ENCODE data around the gene ATP6V1G1. TPM values are rescaled to one million over a fixed set of nuclear protein-coding genes. Genes with fewer than 3 reads are reported as not detected.
A peak's percentile ranks its signal among the peaks of the same experiment; 100 is the strongest.

ATP6V1G1 gene
- polyA plus RNA-seq, 4 donors = 89.7 to 148 (median 97.6) TPM

- Histone ChIP-seq H3K27ac (ENCODE audit: low read depth in 1 of 3, low read length in 2 of 3) (no peak overlapping the region), H3K9me3 (ENCODE audit: control insufficient read depth in 2 of 2, insufficient read depth in 1 of 2, low read depth in 1 of 2, low read length in 1 of 2) (peaks cover 0 to 3% of the 10 kb centered on the region in 2 donors), H3K4me3 (ENCODE audit: low read depth in 1 of 3, low read length in 3 of 3) (no peak overlapping the region), H3K4me1 (ENCODE audit: control insufficient read depth in 3 of 3, insufficient read depth in 2 of 3, low read depth in 1 of 3, low read length in 2 of 3) (no peaks in the 10 kb centered on the region), H3K36me3 (ENCODE audit: control insufficient read depth in 3 of 3, insufficient read depth in 2 of 3, low read depth in 1 of 3, low read length in 3 of 3) (no peaks in the 10 kb centered on the region), H3K27me3 (ENCODE audit: control insufficient read depth in 3 of 3, insufficient read depth in 3 of 3, low read length in 3 of 3) (no peaks in the 10 kb centered on the region)
- no peak for DNase-seq
- no peak for FAIRE-seq
- WGBS, 3 donors = 71 to 87% (median 80%) methylated on average over 5 of the region's 5 CpGs
Observed at GRCh38 chr9:114583371-114584155, 4.0 kb upstream of the ATP6V1G1 start.

- Histone ChIP-seq H3K27me3 (ENCODE audit: control insufficient read depth in 3 of 3, insufficient read depth in 3 of 3, low read length in 3 of 3) (no peaks in the 10 kb centered on the region), H3K4me3 (ENCODE audit: low read depth in 1 of 3, low read length in 3 of 3) (peak overlapping the region; percentile 78 to 96 (median 89)), H3K4me1 (ENCODE audit: control insufficient read depth in 3 of 3, insufficient read depth in 2 of 3, low read depth in 1 of 3, low read length in 2 of 3) (peaks cover 11 to 29% (median 14%) of the 10 kb centered on the region in 3 donors), H3K36me3 (ENCODE audit: control insufficient read depth in 3 of 3, insufficient read depth in 2 of 3, low read depth in 1 of 3, low read length in 3 of 3) (peaks cover 2 to 8% (median 2%) of the 10 kb centered on the region in 3 donors), H3K27ac (ENCODE audit: low read depth in 1 of 3, low read length in 2 of 3) (peak overlapping the region; percentile 78 to 94 (median 92)), H3K9me3 (ENCODE audit: control insufficient read depth in 2 of 2, insufficient read depth in 1 of 2, low read depth in 1 of 2, low read length in 1 of 2) (no peaks in the 10 kb centered on the region)
- FAIRE-seq (no peak), DNase-seq (peak; percentile 20 to 50)
- 0 to 2% (median 1%) methylated on average over 12 of the region's 12 CpGs for WGBS, 3 donors
Observed at GRCh38 chr9:114588210-114588609, 641 bp downstream of the ATP6V1G1 start.

- peaks cover 5 to 15% (median 6%) of the 10 kb centered on the region in 3 donors for H3K36me3 ChIP-seq (ENCODE audit: control insufficient read depth in 3 of 3, insufficient read depth in 2 of 3, low read depth in 1 of 3, low read length in 3 of 3)
- peak overlapping the region; percentile 78 to 96 (median 89) for H3K4me3 ChIP-seq (ENCODE audit: low read depth in 1 of 3, low read length in 3 of 3)
- no peak for FAIRE-seq
- peak overlapping the region; percentile 27 to 94 (median 92) for H3K27ac ChIP-seq (ENCODE audit: low read depth in 1 of 3, low read length in 2 of 3)
- peaks cover 11 to 29% (median 14%) of the 10 kb centered on the region in 3 donors for H3K4me1 ChIP-seq (ENCODE audit: control insufficient read depth in 3 of 3, insufficient read depth in 2 of 3, low read depth in 1 of 3, low read length in 2 of 3)
- H3K9me3 ChIP-seq (ENCODE audit: control insufficient read depth in 2 of 2, insufficient read depth in 1 of 2, low read depth in 1 of 2, low read length in 1 of 2) = no peaks in the 10 kb centered on the region
- 10 to 14% (median 14%) methylated on average over 11 of the region's 11 CpGs for WGBS, 3 donors
- H3K27me3 ChIP-seq (ENCODE audit: control insufficient read depth in 3 of 3, insufficient read depth in 3 of 3, low read length in 3 of 3) = no peaks in the 10 kb centered on the region
- DNase-seq = peak; percentile 52 to 56
Observed at GRCh38 chr9:114588651-114589526, 1.3 kb downstream of the ATP6V1G1 start.

GRCh38 chr9:114590328-114590727, 2.8 kb downstream of the ATP6V1G1 start:
- WGBS, 3 donors = 79 to 91% (median 86%) methylated on average over 6 of the region's 6 CpGs
- Histone ChIP-seq H3K4me3 (ENCODE audit: low read depth in 1 of 3, low read length in 3 of 3) (no peak overlapping the region), H3K27ac (ENCODE audit: low read depth in 1 of 3, low read length in 2 of 3) (peak overlapping the region in 1 of 3 donors; percentile 94), H3K36me3 (ENCODE audit: control insufficient read depth in 3 of 3, insufficient read depth in 2 of 3, low read depth in 1 of 3, low read length in 3 of 3) (peaks cover 9 to 29% (median 9%) of the 10 kb centered on the region in 3 donors), H3K4me1 (ENCODE audit: control insufficient read depth in 3 of 3, insufficient read depth in 2 of 3, low read depth in 1 of 3, low read length in 2 of 3) (peaks cover 11 to 29% (median 14%) of the 10 kb centered on the region in 3 donors), H3K27me3 (ENCODE audit: control insufficient read depth in 3 of 3, insufficient read depth in 3 of 3, low read length in 3 of 3) (no peaks in the 10 kb centered on the region), H3K9me3 (ENCODE audit: control insufficient read depth in 2 of 2, insufficient read depth in 1 of 2, low read depth in 1 of 2, low read length in 1 of 2) (no peaks in the 10 kb centered on the region)
- DNase-seq (no peak), FAIRE-seq (no peak)

- Histone ChIP-seq H3K36me3 (ENCODE audit: control insufficient read depth in 3 of 3, insufficient read depth in 2 of 3, low read depth in 1 of 3, low read length in 3 of 3) (peaks cover 12 to 35% (median 13%) of the 10 kb centered on the region in 3 donors), H3K27ac (ENCODE audit: low read depth in 1 of 3, low read length in 2 of 3) (peak overlapping the region; percentile 76 to 94 (median 80)), H3K4me1 (ENCODE audit: control insufficient read depth in 3 of 3, insufficient read depth in 2 of 3, low read depth in 1 of 3, low read length in 2 of 3) (peaks cover 11 to 29% (median 14%) of the 10 kb centered on the region in 3 donors), H3K4me3 (ENCODE audit: low read depth in 1 of 3, low read length in 3 of 3) (no peak overlapping the region), H3K27me3 (ENCODE audit: control insufficient read depth in 3 of 3, insufficient read depth in 3 of 3, low read length in 3 of 3) (no peaks in the 10 kb centered on the region), H3K9me3 (ENCODE audit: control insufficient read depth in 2 of 2, insufficient read depth in 1 of 2, low read depth in 1 of 2, low read length in 1 of 2) (no peaks in the 10 kb centered on the region)
- WGBS, 3 donors = 14 to 32% (median 25%) methylated on average over 5 of the region's 5 CpGs
- FAIRE-seq (no peak), DNase-seq (peak; percentile 86 to 90)
Observed at GRCh38 chr9:114591291-114591787, 3.8 kb downstream of the ATP6V1G1 start.

- H3K9me3 ChIP-seq (ENCODE audit: control insufficient read depth in 2 of 2, insufficient read depth in 1 of 2, low read depth in 1 of 2, low read length in 1 of 2) = no peaks in the 10 kb centered on the region
- peaks cover 11 to 29% (median 14%) of the 10 kb centered on the region in 3 donors for H3K4me1 ChIP-seq (ENCODE audit: control insufficient read depth in 3 of 3, insufficient read depth in 2 of 3, low read depth in 1 of 3, low read length in 2 of 3)
- FAIRE-seq = no peak
- peak overlapping the region; percentile 47 to 94 (median 76) for H3K27ac ChIP-seq (ENCODE audit: low read depth in 1 of 3, low read length in 2 of 3)
- no peak overlapping the region for H3K4me3 ChIP-seq (ENCODE audit: low read depth in 1 of 3, low read length in 3 of 3)
- H3K36me3 ChIP-seq (ENCODE audit: control insufficient read depth in 3 of 3, insufficient read depth in 2 of 3, low read depth in 1 of 3, low read length in 3 of 3) = peaks cover 12 to 37% (median 13%) of the 10 kb centered on the region in 3 donors
- 18 to 44% (median 36%) methylated on average over 1 of the region's 1 CpG for WGBS, 3 donors
- no peak for DNase-seq
- H3K27me3 ChIP-seq (ENCODE audit: control insufficient read depth in 3 of 3, insufficient read depth in 3 of 3, low read length in 3 of 3) = no peaks in the 10 kb centered on the region
Observed at GRCh38 chr9:114591849-114592248, 4.3 kb downstream of the ATP6V1G1 start.

GRCh38 chr9:114592356-114592755, 4.8 kb downstream of the ATP6V1G1 start:
- H3K4me1 ChIP-seq (ENCODE audit: control insufficient read depth in 3 of 3, insufficient read depth in 2 of 3, low read depth in 1 of 3, low read length in 2 of 3) = peaks cover 11 to 29% (median 14%) of the 10 kb centered on the region in 3 donors
- WGBS, 3 donors = 44 to 68% (median 58%) methylated on average over 6 of the region's 6 CpGs
- FAIRE-seq = no peak
- H3K27ac ChIP-seq (ENCODE audit: low read depth in 1 of 3, low read length in 2 of 3) = peak overlapping the region in 1 of 3 donors; percentile 94
- H3K9me3 ChIP-seq (ENCODE audit: control insufficient read depth in 2 of 2, insufficient read depth in 1 of 2, low read depth in 1 of 2, low read length in 1 of 2) = no peaks in the 10 kb centered on the region
- no peaks in the 10 kb centered on the region for H3K27me3 ChIP-seq (ENCODE audit: control insufficient read depth in 3 of 3, insufficient read depth in 3 of 3, low read length in 3 of 3)
- H3K4me3 ChIP-seq (ENCODE audit: low read depth in 1 of 3, low read length in 3 of 3) = no peak overlapping the region
- peak in 1 of 2 donors; percentile 36 for DNase-seq
- peaks cover 14 to 40% (median 14%) of the 10 kb centered on the region in 3 donors for H3K36me3 ChIP-seq (ENCODE audit: control insufficient read depth in 3 of 3, insufficient read depth in 2 of 3, low read depth in 1 of 3, low read length in 3 of 3)

- no peak overlapping the region for H3K27ac ChIP-seq (ENCODE audit: low read depth in 1 of 3, low read length in 2 of 3)
- peaks cover 11 to 25% (median 14%) of the 10 kb centered on the region in 3 donors for H3K4me1 ChIP-seq (ENCODE audit: control insufficient read depth in 3 of 3, insufficient read depth in 2 of 3, low read depth in 1 of 3, low read length in 2 of 3)
- peaks cover 17 to 45% (median 23%) of the 10 kb centered on the region in 3 donors for H3K36me3 ChIP-seq (ENCODE audit: control insufficient read depth in 3 of 3, insufficient read depth in 2 of 3, low read depth in 1 of 3, low read length in 3 of 3)
- no peaks in the 10 kb centered on the region for H3K27me3 ChIP-seq (ENCODE audit: control insufficient read depth in 3 of 3, insufficient read depth in 3 of 3, low read length in 3 of 3)
- DNase-seq = no peak
- H3K4me3 ChIP-seq (ENCODE audit: low read depth in 1 of 3, low read length in 3 of 3) = no peak overlapping the region
- no peak for FAIRE-seq
- WGBS, 3 donors = 97% methylated on average over 12 to 17 of the region's 17 CpGs
- H3K9me3 ChIP-seq (ENCODE audit: control insufficient read depth in 2 of 2, insufficient read depth in 1 of 2, low read depth in 1 of 2, low read length in 1 of 2) = no peaks in the 10 kb centered on the region
Observed at GRCh38 chr9:114594136-114594535, 6.6 kb downstream of the ATP6V1G1 start.

All from small intestine (tissue), 7 donors.